Measurements from ENCODE around the gene DNAJC6.

GRCh38 chr1:65414538-65414937 lies 105.2 kb downstream of the DNAJC6 start:
- no peak for TF ChIP-seq CTCF (IDR thresholded peaks at IDR 0.05; ENCODE audit: insufficient read depth, low read length, poor library complexity, severe bottlenecking)
- TF ChIP-seq EZH2phosphoT487 (conservative IDR thresholded peaks at IDR 0.05; ENCODE audit: low read length) = no peak
